Measurements from ENCODE around the gene DOCK2.

The DOCK2 gene

DNA sequence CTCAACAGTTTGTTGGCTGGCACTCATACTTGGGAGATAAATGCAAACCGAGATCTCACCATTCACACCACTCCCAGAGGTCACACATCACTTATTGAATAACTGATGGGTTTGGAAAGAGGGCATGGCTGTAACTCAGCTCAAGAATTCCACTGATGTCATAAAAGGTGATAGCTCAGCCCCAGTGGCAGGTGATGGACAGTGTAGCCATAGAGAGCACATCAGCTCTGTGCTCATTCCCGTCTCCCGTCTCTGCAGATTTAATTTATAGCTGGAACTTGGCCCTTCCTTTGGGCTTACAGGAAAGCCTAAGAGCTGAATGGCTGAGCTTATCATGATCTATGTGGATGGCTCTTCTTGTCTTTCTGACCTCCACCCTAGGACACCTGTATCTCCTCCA is 283.4 kb downstream of the DOCK2 start:
- TF ChIP-seq, protein P1, sequence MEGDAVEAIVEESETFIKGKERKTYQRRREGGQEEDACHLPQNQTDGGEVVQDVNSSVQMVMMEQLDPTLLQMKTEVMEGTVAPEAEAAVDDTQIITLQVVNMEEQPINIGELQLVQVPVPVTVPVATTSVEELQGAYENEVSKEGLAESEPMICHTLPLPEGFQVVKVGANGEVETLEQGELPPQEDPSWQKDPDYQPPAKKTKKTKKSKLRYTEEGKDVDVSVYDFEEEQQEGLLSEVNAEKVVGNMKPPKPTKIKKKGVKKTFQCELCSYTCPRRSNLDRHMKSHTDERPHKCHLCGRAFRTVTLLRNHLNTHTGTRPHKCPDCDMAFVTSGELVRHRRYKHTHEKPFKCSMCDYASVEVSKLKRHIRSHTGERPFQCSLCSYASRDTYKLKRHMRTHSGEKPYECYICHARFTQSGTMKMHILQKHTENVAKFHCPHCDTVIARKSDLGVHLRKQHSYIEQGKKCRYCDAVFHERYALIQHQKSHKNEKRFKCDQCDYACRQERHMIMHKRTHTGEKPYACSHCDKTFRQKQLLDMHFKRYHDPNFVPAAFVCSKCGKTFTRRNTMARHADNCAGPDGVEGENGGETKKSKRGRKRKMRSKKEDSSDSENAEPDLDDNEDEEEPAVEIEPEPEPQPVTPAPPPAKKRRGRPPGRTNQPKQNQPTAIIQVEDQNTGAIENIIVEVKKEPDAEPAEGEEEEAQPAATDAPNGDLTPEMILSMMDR (IDR thresholded peaks at IDR 0.05; ENCODE audit: low read depth, low read length, missing control alignments), result no peak
- no peak overlapping the region for H3K4me3 ChIP-seq (replicated peaks; ENCODE audit: low read depth, low read length)
- DNase-seq (ENCODE audit: extremely low read depth, low read depth), result no peak

GRCh38 chr5:169921384-169921783 is 284.3 kb downstream of the DOCK2 start:
- no peak overlapping the region for H3K4me3 ChIP-seq (replicated peaks; ENCODE audit: low read depth, low read length)
- TF ChIP-seq, protein P1 (IDR thresholded peaks at IDR 0.05; ENCODE audit: low read depth, low read length, missing control alignments), result no peak
- no peak for DNase-seq (ENCODE audit: extremely low read depth, low read depth)

- H3K4me3 ChIP-seq (replicated peaks; ENCODE audit: low read depth, low read length), result no peak overlapping the region
- DNase-seq (ENCODE audit: extremely low read depth, low read depth), result no peak
- TF ChIP-seq, protein P1 (IDR thresholded peaks at IDR 0.05; ENCODE audit: low read depth, low read length, missing control alignments), result no peak
These were observed 284.9 kb downstream of the DOCK2 start for GRCh38 chr5:169921949-169922348.

DNA sequence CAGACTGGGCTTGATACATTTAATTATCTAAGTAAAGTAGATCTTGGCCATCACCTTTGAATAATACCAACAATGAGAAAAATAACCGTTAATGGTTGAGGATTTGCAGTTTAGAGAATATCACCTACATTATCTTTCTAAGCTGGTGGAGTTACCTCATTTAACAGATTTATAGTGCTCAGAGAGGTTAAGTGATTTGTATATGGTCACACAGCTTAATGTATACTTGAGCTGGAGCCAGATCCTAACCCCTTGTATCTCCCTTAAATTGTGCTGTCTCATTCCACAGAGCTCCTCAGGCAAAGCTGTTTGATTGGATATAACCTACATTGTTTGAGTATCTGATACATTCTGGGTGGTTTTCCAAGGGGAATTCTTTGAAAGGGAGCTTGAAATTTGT is 285.4 kb downstream of the DOCK2 start:
- no peak for DNase-seq (ENCODE audit: extremely low read depth, low read depth)
- TF ChIP-seq, protein P1 (IDR thresholded peaks at IDR 0.05; ENCODE audit: low read depth, low read length, missing control alignments), result no peak
- H3K4me3 ChIP-seq (replicated peaks; ENCODE audit: low read depth, low read length), result no peak overlapping the region

GRCh38 chr5:169923988-169924387 is 286.9 kb downstream of the DOCK2 start:
- DNase-seq (ENCODE audit: extremely low read depth, low read depth), result no peak
- TF ChIP-seq, protein P1 (IDR thresholded peaks at IDR 0.05; ENCODE audit: low read depth, low read length, missing control alignments), result no peak
- no peak overlapping the region for H3K4me3 ChIP-seq (replicated peaks; ENCODE audit: low read depth, low read length)

DNA sequence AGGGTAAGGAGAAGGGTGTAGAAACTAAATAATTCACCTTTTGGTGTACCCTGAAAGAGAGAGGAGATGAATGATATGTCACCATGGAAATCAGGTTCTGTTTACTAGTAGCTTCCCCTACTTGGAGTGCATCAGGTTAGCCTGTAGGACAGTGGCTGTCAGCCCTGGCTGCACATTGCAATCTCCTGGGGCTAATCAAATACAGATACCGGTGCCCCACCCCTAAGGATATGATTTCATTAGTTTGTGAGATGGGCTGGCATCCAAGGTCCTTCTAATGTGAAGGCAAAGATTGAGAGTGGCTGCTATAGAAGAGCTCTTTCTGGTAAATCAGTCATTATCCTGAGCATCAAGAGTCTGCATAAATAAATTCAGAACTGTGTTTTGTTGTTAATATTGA is 296.1 kb downstream of the DOCK2 start:
- no peak for DNase-seq (ENCODE audit: extremely low read depth, low read depth)
- TF ChIP-seq, protein P1 (IDR thresholded peaks at IDR 0.05; ENCODE audit: low read depth, low read length, missing control alignments), result no peak
- H3K4me3 ChIP-seq (replicated peaks; ENCODE audit: low read depth, low read length), result no peak overlapping the region

- H3K4me3 ChIP-seq (replicated peaks; ENCODE audit: low read depth, low read length), result no peak overlapping the region
- TF ChIP-seq, protein P1 (IDR thresholded peaks at IDR 0.05; ENCODE audit: low read depth, low read length, missing control alignments), result no peak
- DNase-seq (ENCODE audit: extremely low read depth, low read depth), result no peak
These were observed 296.5 kb downstream of the DOCK2 start for GRCh38 chr5:169933616-169934015.

Data from HFF-Myc (cell line).